ENCODE results near the gene COMTD1.

The COMTD1 gene

DNA sequence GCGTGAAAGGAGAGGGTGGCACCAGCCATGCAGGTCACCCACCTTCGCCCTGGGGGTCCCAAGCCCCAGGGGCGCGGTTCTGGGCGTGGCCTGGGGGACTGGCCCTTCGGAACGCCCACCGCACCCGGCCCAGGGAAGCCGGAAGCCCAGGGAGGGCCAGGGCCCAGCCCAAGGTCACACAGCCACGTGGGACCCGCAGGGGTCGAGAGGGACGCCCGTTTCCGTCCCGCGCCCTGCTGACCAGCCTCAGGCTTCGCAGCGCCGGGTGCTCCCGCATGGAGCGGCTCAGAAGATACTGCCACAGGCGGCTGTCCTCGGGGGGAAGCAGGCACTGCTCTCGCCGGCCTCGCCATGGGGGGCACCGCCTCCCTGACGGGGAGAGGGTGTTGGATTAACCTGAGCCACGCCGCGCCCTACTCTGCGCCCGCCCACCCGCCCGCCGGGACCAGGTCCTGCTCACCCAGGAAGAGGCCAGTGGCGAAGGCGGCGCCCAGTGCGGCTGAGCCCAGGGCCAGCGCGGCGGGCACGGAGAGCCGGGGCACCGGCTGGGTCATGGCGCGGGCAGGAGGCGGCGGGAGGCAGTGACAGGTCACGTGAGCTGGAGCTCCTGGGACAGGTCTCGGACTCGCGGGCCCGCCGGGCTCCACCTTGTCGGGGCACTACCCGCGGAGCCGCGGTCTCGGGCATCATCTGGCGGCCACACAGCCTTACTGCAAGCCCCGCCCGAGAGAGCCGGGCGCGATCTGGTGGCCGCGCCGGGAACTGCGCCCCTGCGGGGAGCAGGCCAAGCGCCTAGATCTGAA lies at the start of gene COMTD1:
Gene COMTD1 (minus strand): TSS at position 583 of the 803 bp plus-strand sequence. CDS start 29 bp downstream, at position 554.
- peak within 1 kb of the TSS; percentile 62 for H3K4me3 ChIP-seq (ENCODE audit: low read depth, low read length)

DNA sequence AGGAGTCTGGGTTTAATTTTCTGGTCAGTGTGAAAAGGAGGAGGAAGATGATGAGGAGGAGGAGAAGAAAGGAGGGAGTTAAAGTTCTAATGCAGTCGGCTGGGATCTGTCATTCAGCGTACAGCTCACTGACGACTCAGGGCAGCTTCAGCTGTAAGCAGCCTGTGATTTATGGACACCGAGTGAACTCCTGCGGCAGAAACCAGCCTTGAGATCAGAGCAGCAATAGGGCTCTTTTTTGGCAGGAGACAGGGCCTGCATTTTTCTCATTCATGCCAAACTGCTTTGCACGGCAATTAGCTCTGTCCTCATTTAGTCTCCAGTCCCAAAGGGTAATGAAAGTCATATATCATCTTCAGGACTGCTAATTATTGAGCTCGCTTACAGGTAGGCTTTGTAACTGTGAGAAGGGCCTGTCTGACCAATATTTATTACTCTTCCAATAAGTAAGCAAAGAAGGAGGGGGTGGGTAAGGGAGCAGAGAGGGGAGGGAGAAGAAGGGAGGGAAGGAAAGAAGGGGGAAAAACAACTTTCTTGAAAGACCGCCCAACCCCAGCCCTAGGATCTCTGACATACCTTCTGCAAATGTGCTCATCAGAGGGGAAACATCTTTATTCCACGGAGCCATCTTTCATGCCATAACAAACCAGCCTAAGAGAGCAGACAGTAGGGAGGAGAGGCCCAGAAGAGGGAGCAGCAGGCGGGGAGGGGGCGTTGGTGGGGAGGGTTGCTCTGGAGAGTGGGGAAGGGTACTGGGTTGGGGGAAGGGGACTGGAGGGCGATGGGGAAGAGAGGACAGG lies 48.1 kb upstream of the COMTD1 start:
- H3K4me3 ChIP-seq (ENCODE audit: low read depth, low read length), result peak overlapping the region; percentile 44

DNA sequence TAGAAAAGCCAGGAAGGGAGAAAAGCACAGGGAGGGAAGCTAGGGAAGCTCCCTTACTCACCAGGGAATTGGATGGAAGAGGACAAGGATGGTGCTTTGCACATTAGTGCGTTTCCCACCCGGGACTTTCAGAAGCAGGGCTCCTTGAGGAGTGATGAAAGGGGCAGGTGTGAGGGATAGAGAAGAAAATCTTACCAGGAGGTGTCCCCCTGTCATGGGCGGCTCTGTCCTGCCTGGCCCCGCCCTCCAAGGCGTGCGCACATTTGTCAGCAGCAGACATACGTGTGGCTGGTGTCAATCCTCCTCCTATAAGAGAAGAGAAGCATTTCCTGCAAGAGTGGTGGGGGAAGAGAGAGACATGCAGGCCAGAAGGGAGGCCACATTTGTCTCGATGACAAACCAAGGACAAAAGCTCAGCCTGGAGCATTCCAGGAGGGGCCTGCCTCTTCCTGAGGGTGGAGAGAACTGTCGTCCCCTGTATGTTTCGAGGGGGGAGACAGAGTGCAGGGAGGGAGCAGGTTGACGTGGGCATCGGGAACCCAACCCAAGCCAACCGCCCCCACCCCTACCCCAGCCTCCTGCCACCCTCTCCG lies 47.4 kb upstream of the COMTD1 start:
- H3K4me3 ChIP-seq (ENCODE audit: low read depth, low read length), result peak overlapping the region; percentile 44

DNA sequence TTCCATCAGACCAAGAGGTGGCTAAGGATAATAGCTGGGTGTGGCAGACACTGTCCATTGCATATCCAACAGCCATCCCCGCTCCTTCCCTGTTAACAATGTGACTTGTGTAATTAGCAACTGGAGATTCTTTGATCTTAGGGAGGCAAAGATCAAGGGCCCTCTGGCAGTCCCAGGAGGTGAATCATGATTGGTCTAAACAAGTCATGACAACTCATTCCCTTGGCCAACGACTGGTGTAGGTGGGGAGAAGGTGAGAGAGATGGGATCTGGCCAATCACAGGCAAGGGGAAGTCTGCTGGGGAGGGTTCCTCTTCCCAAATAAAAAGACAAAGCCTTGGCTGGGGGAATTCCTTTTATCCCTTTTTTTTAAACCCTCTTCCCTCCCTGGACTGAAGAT lies 46.2 kb upstream of the COMTD1 start:
- H3K4me3 ChIP-seq (ENCODE audit: low read depth, low read length), result no peak overlapping the region

DNA sequence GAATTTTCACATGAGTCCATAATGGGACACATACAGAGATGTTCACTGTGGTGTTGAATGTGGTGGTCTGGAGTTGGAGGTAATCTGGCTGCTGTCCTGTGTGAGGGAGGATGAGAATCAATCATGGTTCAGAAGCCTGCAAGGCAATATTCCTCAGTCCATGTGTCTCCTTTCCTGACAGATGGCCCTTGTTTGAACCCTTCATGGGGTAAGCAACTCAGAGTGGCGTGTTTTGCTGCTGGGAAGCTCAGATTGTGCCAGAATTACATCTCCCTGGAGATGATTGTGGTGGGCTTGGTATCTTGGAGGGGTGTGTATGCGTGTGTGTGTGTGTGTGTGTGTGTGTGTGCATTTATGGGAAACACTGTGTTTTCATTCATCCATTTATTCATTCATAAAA lies 44.5 kb upstream of the COMTD1 start:
- H3K4me3 ChIP-seq (ENCODE audit: low read depth, low read length), result no peak overlapping the region

DNA sequence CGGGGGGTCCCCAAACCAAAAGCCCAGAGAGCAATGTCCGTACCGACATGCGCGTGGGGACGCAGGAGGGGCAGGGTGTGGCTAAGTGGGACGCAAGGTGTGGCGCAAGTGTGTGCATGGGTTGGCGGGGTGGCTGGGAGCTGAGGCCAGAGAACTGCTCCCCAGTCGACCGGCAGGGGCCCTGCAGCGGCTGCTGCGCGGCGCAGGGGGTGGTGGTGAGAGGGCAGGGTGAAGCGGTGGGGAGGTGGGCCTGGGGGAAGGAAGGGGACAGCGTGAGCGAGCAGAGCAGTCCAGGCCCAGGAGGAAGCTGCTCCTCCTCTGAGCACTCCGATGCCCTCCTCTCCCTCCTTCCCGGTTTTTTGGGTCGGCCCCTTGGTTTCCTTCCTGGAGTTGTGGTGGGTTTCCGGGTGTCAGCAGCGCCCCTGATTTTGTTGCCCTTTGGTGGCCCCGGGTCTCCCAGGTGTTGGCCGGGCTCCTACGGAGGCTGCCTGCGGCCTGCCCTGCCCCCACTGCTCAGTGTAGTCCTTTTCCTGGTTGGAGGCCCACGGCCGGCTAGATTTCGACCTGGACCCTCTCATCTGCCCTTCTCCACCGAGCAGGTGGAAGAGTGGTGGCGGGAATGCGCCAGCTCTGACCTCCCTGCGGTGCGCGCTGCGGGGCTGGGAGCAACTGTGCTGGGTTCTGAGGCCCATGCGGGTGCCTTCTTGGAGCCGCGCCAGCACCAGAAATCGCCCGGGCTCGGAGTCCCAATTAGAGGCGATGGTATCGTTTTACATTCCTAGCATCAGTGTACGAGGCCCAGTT lies 40.5 kb upstream of the COMTD1 start:
- H3K4me3 ChIP-seq (ENCODE audit: low read depth, low read length), result no peak overlapping the region

DNA sequence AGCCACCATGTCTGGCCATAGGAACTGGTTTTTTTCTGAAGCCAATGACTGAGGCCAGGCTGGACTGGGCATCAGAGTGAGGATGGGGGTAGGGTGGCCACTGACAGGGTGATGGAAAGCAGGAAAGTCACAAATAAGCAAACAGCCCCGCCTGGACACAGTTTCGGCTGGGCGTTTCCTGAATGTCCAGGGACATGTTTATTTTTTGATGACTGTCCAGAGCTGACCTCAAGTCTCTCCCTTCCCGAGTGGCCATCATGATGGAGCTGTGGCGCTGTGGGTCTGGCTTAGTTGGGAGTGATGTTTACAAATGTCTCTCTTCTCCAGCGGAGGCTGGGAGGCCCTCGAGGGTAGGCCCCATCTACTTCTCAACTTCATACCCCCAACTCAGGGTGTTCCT lies 37.1 kb upstream of the COMTD1 start:
- H3K4me3 ChIP-seq (ENCODE audit: low read depth, low read length), result no peak overlapping the region

DNA sequence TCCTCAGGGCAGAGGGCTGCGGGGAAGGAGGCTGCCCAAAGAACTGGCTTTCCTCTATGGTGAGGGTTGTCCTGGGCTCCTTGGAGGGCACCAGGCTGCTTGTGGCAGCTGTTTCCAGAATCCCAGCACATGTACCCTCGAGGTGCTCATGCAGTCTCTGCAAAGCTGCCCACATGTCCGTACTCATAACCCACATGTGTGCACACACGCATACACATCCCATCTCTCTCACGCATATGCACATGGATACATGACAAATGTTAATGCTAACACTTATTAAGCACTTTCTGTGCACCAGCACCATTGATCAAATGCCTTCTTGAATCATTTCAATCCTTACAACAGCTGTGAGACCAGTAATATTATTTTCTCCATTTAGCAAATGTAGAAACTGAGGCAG lies 36.3 kb upstream of the COMTD1 start:
- no peak overlapping the region for H3K4me3 ChIP-seq (ENCODE audit: low read depth, low read length)

DNA sequence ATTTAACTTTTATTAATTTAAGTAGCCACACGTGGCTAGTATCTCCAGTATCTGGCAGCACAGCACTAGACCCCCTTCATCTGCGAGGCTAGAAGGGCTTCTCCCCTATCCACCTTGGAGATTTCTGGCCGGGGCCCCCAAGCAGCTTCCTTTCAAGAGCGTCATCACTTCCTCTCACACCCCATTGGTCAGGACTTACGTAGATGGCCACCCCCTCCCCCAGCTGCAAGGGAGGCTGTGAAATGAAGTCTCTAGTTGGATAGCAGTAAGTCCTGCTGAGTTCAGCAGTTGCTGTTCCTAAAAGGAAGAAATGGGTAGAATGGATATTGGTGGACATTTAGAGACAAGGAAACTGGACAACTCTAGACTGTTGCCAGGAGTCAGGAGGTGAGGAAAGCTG lies 33.8 kb upstream of the COMTD1 start:
- no peak overlapping the region for H3K4me3 ChIP-seq (ENCODE audit: low read depth, low read length)

DNA sequence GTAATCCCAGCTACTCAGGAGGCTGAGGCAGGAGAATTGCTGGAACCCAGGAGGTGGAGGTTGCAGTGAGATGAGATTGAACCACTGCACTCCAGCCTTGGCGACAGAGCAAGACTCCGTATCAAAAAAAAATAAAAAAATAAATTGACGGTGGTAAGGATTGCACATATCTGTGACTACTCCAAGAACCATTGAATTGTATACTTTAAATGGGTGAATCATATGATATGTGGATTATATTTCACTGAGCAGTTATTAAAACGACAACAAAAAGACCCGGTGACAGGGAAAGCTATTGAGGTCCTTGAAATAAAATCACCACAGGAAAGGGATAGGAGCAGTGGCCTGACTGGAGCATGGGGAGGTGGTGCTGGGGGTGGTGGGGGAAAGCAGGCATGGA lies 31.2 kb upstream of the COMTD1 start:
- H3K4me3 ChIP-seq (ENCODE audit: low read depth, low read length), result no peak overlapping the region

DNA sequence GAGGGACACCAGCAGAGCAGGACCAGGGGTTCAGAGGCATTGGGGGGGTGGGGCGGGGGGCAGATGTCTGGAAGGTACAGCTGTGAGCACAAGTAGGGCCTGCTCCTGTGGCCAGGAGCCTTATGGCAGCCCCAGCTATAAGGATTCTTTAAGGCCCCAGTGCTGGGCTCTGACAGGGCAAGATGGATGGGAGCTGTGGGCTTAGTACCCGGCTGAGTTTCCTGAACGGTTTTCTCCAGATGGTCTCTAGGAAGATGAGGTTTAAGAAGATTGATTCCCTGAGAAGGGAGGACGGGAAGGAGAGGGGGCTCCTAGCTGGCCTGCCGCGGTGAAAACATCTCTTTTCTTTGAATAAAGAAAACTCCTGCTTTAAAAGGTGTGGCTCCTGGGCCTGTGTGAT lies 30.1 kb upstream of the COMTD1 start:
- no peak overlapping the region for H3K4me3 ChIP-seq (ENCODE audit: low read depth, low read length)

DNA sequence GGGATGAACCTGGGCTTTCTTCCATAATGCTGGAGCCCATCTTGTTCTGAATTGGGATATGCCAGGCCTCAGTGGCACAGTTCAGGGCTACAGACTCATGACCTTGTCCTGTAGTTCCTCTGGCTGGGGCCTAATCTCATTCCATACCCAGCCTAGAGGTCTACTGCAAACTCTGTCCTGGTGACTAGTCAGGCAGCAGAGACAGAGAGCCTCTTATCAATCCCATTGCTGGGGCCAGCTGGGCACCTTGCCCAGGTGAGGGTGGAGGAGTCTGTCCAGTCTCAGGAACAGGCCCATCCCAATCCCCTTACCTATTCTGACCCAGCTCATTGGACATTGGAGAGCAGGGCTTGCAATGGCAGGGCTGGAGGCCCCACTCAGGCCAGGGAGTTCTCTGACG lies 28.0 kb upstream of the COMTD1 start:
- no peak overlapping the region for H3K4me3 ChIP-seq (ENCODE audit: low read depth, low read length)

DNA sequence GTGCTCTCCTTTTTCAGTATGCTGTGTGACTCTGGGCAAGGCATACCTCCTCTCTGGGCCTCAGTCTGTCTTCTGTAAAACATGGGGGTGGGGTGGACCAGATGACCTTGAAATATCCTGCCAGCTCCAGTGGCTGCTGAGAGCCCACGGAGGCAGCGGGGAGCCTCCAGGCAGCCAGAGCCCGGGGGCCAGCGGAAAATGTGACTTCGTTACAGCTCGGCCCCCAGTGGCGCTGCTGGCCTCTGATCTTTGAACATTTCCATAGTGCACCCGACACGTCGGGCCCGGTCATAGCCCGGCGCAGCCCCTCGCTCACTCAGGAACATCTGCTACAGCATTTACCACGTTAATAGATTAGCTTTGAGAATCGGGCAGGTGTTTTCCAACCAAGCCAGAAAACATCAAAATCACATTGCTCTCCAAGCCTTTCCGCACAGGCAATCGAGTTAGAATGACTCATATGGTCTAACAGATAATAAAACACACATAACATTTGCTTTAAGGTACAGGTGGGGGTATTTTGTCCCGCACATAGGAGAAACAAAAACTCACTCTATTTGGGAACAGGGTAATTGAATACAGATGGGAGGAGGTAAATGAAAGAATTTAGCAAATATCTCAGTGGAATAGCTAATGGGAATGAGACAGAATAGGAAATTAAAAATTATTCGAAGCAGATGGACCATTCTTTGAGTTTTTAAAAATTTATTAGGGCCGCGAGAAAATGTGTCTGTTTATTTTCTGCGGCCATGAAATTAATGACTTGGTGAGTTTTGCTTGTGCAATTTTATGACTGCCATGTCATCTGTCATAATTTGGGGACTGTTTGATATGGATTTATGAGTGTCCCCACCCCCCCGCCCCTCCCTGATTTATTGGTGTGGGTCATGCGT lies 26.3 kb upstream of the COMTD1 start:
- H3K4me3 ChIP-seq (ENCODE audit: low read depth, low read length), result no peak overlapping the region

DNA sequence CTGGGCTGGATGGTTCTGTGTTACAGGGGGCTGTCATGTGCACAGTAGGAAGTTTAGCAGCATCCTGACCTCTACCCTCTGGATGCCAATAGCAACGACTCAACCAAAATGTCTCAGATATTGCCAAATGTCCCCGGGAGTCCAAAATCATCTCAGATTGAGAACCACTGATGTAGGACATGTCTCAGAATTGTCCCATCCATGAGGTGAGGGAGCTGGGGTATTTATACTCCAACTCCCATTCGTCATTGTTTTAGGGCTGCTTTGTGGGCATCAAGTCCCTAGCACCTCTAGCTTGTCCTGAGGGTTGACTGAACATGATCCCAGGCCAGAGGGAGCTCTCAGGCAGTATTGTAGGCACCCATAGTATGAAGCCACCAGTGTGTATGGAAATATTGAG lies 25.2 kb upstream of the COMTD1 start:
- no peak overlapping the region for H3K4me3 ChIP-seq (ENCODE audit: low read depth, low read length)

DNA sequence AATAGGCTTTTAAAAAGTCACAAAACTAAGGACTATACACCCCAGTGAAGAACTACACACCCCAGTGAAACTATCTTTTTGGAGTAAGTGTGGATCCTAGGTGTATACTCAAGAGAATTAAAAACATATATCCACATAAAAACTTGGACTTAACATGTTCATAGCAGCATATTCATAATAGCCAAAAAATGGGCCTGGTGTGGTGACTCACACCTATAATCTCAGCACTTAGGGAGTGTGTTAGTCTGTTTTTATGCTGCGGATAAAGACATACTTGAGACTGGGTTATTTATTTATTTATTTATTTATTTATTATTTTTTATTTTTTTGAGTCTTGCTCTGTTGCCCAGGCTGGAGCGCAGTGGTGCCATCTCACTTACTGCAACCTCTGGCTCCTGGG lies 19.0 kb upstream of the COMTD1 start:
- H3K4me3 ChIP-seq (ENCODE audit: low read depth, low read length), result no peak overlapping the region

DNA sequence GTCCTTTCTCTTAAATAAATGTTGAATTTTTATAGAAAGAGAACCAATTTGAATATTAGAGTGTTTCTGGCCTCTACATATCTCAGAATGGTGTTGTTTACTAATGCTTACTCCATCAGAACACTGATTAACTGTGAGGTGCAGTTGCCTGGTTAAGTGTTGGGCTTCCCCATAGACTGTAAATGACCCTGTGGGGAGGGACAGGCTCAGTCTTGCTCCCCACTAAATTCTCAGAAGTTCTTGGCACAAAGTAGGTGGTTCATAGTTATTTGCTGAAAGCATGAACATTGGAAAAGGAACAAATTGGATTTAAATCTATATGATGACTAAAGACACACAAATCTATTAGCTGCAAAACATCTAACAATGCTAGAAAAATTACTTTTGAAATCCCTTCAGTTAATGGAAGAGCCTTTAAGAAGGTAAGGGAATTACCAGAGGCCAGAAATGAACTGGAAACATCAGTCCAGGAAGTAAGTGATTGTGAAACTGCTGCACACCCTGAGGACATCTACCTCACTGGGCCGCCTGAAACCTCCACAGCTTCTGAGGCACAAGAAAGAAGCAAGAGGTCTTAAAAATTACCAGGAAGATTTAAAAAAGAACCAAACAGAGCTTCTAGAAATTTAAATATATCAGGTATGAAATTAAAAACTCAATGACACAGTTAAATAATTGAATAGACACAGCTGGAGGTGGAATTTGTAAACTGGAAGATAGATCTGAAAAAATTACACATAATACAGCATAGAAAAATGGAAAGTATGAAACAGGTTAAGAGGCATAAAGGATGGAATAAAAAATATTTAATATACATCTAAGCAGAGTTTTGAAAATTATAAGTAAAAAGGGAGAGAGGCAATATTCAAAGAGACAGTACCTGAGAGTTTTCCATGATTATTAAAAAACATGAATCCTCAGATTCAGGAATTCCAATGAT lies 17.8 kb upstream of the COMTD1 start:
- H3K4me3 ChIP-seq (ENCODE audit: low read depth, low read length), result no peak overlapping the region

DNA sequence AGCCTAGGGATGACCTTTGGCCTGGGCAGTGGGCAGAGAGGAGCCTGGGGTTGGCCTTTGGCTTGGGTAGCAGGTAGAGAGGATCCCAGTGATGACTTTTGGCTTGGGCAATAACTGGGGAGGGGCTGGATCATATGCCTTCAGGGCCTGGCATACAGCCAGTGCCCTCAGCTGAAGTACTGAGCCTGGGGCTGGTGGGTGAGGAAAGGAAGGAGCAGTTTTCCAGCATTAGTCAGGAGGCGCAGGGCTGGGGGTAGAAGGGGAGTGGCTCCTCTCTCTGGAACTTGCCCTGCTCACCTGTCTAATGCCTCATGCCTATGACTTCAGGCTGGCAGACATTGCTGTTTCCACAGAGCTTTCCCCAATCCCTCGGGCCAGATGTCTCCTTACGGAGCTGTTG lies 15.2 kb upstream of the COMTD1 start:
- H3K4me3 ChIP-seq (ENCODE audit: low read depth, low read length), result no peak overlapping the region

DNA sequence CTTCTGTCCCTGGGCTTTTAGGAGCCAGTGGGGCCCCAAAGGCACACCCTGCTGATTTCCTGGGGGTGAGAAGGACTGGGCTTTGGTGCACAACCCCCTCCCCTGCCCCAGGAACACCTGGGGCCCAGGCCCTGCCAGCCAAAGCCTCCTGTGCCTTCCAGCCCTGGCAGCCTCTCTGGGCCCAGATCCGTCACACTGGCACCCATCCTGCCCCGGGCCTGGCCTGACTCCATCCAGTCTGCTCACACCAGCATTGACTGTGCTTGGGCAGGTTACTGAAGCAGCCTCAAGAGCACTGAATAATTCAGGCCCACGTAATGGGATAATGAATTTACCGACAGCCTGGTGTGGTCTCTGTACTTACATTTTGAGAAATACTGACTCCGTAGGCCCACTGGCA lies 12.0 kb upstream of the COMTD1 start:
- H3K4me3 ChIP-seq (ENCODE audit: low read depth, low read length), result no peak overlapping the region

DNA sequence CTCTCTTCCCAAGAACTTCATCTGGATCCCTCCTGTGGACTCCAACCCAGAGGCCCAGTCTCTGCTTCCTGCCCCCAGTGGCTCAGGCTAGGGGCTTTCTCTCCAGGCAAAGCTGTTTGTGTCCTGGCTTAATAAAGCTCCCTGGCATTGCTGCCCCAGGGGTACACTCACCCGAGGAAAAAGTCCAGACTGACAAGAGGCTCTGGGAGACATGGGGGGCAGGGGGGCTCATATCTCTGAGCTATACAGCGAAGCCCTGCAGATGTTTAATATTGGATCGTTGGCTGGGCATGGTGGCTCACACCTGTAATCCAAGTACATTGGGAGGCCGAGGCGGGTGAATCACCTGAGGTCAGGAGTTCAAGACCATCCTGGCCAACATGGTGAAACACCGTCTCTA lies 10.7 kb upstream of the COMTD1 start:
- H3K4me3 ChIP-seq (ENCODE audit: low read depth, low read length), result no peak overlapping the region

Measured in iPS-11a (cell line).